ENCODE data around the gene CACNA1D. TPM values are rescaled to one million over a fixed set of nuclear protein-coding genes. Genes with fewer than 3 reads are reported as not detected.

Gene CACNA1D
- total and polyA plus RNA-seq, 9 of the 15 experiments (the other 6 are each of a cell fraction or from before 2014, with no cell fraction given), result 0.29 TPM; not detected in 8

GRCh38 chr3:53780806-53781205 is 286.4 kb downstream of the CACNA1D start (continued):
- TF ChIP-seq TFAP4 (CRISPR knock-in tag; IDR thresholded peaks at IDR 0.05; ENCODE audit: borderline replicate concordance), result no peak
- TF ChIP-seq, protein P1, sequence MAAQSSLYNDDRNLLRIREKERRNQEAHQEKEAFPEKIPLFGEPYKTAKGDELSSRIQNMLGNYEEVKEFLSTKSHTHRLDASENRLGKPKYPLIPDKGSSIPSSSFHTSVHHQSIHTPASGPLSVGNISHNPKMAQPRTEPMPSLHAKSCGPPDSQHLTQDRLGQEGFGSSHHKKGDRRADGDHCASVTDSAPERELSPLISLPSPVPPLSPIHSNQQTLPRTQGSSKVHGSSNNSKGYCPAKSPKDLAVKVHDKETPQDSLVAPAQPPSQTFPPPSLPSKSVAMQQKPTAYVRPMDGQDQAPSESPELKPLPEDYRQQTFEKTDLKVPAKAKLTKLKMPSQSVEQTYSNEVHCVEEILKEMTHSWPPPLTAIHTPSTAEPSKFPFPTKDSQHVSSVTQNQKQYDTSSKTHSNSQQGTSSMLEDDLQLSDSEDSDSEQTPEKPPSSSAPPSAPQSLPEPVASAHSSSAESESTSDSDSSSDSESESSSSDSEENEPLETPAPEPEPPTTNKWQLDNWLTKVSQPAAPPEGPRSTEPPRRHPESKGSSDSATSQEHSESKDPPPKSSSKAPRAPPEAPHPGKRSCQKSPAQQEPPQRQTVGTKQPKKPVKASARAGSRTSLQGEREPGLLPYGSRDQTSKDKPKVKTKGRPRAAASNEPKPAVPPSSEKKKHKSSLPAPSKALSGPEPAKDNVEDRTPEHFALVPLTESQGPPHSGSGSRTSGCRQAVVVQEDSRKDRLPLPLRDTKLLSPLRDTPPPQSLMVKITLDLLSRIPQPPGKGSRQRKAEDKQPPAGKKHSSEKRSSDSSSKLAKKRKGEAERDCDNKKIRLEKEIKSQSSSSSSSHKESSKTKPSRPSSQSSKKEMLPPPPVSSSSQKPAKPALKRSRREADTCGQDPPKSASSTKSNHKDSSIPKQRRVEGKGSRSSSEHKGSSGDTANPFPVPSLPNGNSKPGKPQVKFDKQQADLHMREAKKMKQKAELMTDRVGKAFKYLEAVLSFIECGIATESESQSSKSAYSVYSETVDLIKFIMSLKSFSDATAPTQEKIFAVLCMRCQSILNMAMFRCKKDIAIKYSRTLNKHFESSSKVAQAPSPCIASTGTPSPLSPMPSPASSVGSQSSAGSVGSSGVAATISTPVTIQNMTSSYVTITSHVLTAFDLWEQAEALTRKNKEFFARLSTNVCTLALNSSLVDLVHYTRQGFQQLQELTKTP (IDR thresholded peaks at IDR 0.05; ENCODE audit: low read depth in 1 of 2, partially characterized antibody in 2 of 2), result no peak
- no peak for TF ChIP-seq SIX5 (IDR thresholded peaks at IDR 0.05; ENCODE audit: borderline replicate concordance in 1 of 2, insufficient read depth in 1 of 2, low read depth in 1 of 2, low read length in 2 of 2)
- TF ChIP-seq ZNF347 (CRISPR knock-in tag; IDR thresholded peaks at IDR 0.05; ENCODE audit: low read depth), result no peak
- TF ChIP-seq MTA3 (IDR thresholded peaks at IDR 0.05; ENCODE audit: borderline replicate concordance), result no peak

- no peak overlapping the region for H3K9ac ChIP-seq (ENCODE audit: insufficient read depth in 1 of 2, low read depth in 2 of 2, low read length in 2 of 2)
- CTCF ChIA-PET (ENCODE audit: low intra/inter-chr PET ratio), result no interaction called here
- in situ Hi-C loops (cut with MboI) (no loop called here), intact Hi-C loops (cut with micrococcal nuclease) (no loop called here)
- no peak overlapping the region for H3K4me3 ChIP-seq
- H3K79me2 ChIP-seq (ENCODE audit: control insufficient read depth, insufficient read depth, low read length), result no peaks in the 10 kb centered on the region
- DNase-seq (ENCODE audit: extremely low read depth in 1 of 4, low spot score in 3 of 4), result no peak
- no peaks in the 10 kb centered on the region for H3K9me1 ChIP-seq (ENCODE audit: control insufficient read depth, insufficient read depth, low read length)
- H2AFZ ChIP-seq (ENCODE audit: low read depth, low read length), result no peak overlapping the region
- H4K20me1 ChIP-seq (replicated peaks; ENCODE audit: control insufficient read depth, insufficient read depth, low read length), result no peaks in the 10 kb centered on the region; the same call in 1 of the 2 replicates
- no peak for FAIRE-seq
- H3K27ac ChIP-seq (ENCODE audit: extremely low read depth, low read depth, low read length), result no peak overlapping the region
- no peaks in the 10 kb centered on the region for H3K36me3 ChIP-seq (ENCODE audit: control insufficient read depth, insufficient read depth, low read length)
- no peaks in the 10 kb centered on the region for H3K9me3 ChIP-seq (replicated peaks; ENCODE audit: control insufficient read depth, insufficient read depth, low read depth, low read length)
- POLR2A ChIA-PET, result no interaction called here
- 0% methylated on average over 8 of the region's 9 CpGs for WGBS (ENCODE audit: insufficient coverage, low coverage, missing lambda C conversion rate)
- no peak overlapping the region for H3K4me2 ChIP-seq (ENCODE audit: insufficient read depth, low read length)
- H3K27me3 ChIP-seq (ENCODE audit: control insufficient read depth in 2 of 2, insufficient read depth in 2 of 2, low read length in 2 of 2), result peaks cover 0 to 58% of the 10 kb centered on the region in 2 experiments; a peak in 3 of 5 replicates
- no peak for ATAC-seq
- no peaks in the 10 kb centered on the region for H3K4me1 ChIP-seq (replicated peaks in 1 of 2; ENCODE audit: control insufficient read depth in 2 of 2, insufficient read depth in 2 of 2, low read length in 2 of 2)
- BruUV-seq (replicated peaks), result no TSS peak
- TF ChIP-seq CREB1 (IDR thresholded peaks at IDR 0.05) (no peak), CREB1 (CRISPR knock-in tag; IDR thresholded peaks at IDR 0.05) (no peak), EP300 (IDR thresholded peaks at IDR 0.05; ENCODE audit: low read length) (no peak), ZNF695 (CRISPR knock-in tag; IDR thresholded peaks at IDR 0.05) (no peak), FOXP4 (CRISPR knock-in tag; IDR thresholded peaks at IDR 0.05; ENCODE audit: borderline replicate concordance) (no peak)
These were observed 292.6 kb downstream of the CACNA1D start for GRCh38 chr3:53787016-53787415.

Measured in K562 (cell line).